Epithelial cell of prostate (primary cell): ENCODE measurements around the gene RNH1.

Source experiments
- DNase-seq: peaks from one replicate; pipeline ENCODE4 v3.0.0-alpha.2; 2011; ENCODE audit warnings: low read depth, low spot score
- H3K27ac ChIP-seq: fragments of 450-650 bp; 2 replicates; pipeline ENCODE4 v1.5.1; 2017; ENCODE audit warnings: mild to moderate bottlenecking

Gene RNH1

GRCh38 chr11:445765-446588 is 61.1 kb downstream of the RNH1 start:
- no peak for DNase-seq
- no peak overlapping the region for H3K27ac ChIP-seq
